Cortex of kidney (tissue), 1 donor: Measurements from ENCODE around the gene ZNF462.

Source experiments
- DNase-seq: peaks from one replicate; lab custom pipeline; 2025; lab: John Stamatoyannopoulos, UW

The ZNF462 gene

GRCh38 chr9:106929471-106930177 lies 66.7 kb downstream of the ZNF462 start:
- no peak for DNase-seq

GRCh38 chr9:106930477-106930876 lies 67.5 kb downstream of the ZNF462 start:
- no peak for DNase-seq

GRCh38 chr9:106931466-106931865 lies 68.5 kb downstream of the ZNF462 start:
- DNase-seq = no peak

GRCh38 chr9:106932178-106932577 lies 69.2 kb downstream of the ZNF462 start:
- no peak for DNase-seq

GRCh38 chr9:106932675-106933074 lies 69.7 kb downstream of the ZNF462 start:
- DNase-seq = no peak

GRCh38 chr9:106933470-106933869 lies 70.5 kb downstream of the ZNF462 start:
- DNase-seq = no peak

GRCh38 chr9:106934442-106935238 lies 71.7 kb downstream of the ZNF462 start:
- DNase-seq = no peak

- DNase-seq = no peak
These were observed 73.7 kb downstream of the ZNF462 start for GRCh38 chr9:106936680-106937079.

GRCh38 chr9:106941916-106942315 lies 79.0 kb downstream of the ZNF462 start:
- DNase-seq = no peak

- DNase-seq = no peak
These were observed 83.0 kb downstream of the ZNF462 start for GRCh38 chr9:106945727-106946660.

GRCh38 chr9:106947106-106947900 lies 84.3 kb downstream of the ZNF462 start:
- no peak for DNase-seq

- no peak for DNase-seq
These were observed 90.2 kb downstream of the ZNF462 start for GRCh38 chr9:106953174-106953573.

GRCh38 chr9:106954558-106954957 lies 91.6 kb downstream of the ZNF462 start:
- no peak for DNase-seq

GRCh38 chr9:106954974-106955850 lies 92.2 kb downstream of the ZNF462 start:
- no peak for DNase-seq

- no peak for DNase-seq
These were observed 94.0 kb downstream of the ZNF462 start for GRCh38 chr9:106956971-106957370.

- no peak for DNase-seq
These were observed 96.1 kb downstream of the ZNF462 start for GRCh38 chr9:106958955-106959657.

- DNase-seq = no peak
These were observed 97.3 kb downstream of the ZNF462 start for GRCh38 chr9:106960258-106960657.

GRCh38 chr9:106961623-106962022 lies 98.7 kb downstream of the ZNF462 start:
- no peak for DNase-seq

- DNase-seq = no peak
These were observed 99.2 kb downstream of the ZNF462 start for GRCh38 chr9:106962122-106962521.
